Measurements from ENCODE around the gene OPALIN. TPM values are rescaled to one million over a fixed set of nuclear protein-coding genes. Genes with fewer than 3 reads are reported as not detected.

Gene OPALIN
- total RNA-seq, 3 donors from 2014 or later, result not detected

- H3K4me1 ChIP-seq (ENCODE audit: low read depth), result no peaks in the 10 kb centered on the region
- intact Hi-C loops (cut with DNase I, micrococcal nuclease), result no loop called here
- no peak for TF ChIP-seq CTCF (IDR thresholded peaks at IDR 0.05)
- DNase-seq (no peak), ATAC-seq (no peak)
- no peaks in the 10 kb centered on the region for H3K9me3 ChIP-seq
- no peaks in the 10 kb centered on the region for H3K36me3 ChIP-seq (ENCODE audit: low read depth)
- H3K4me3 ChIP-seq, result no peak overlapping the region
These were observed 42.2 kb upstream of the OPALIN start for GRCh38 chr10:96401036-96401435.

GRCh38 chr10:96400465-96400864 is 41.7 kb upstream of the OPALIN start:
- Histone ChIP-seq H3K4me3 (no peak overlapping the region), H3K36me3 (ENCODE audit: low read depth) (no peaks in the 10 kb centered on the region), H3K9me3 (no peaks in the 10 kb centered on the region), H3K4me1 (ENCODE audit: low read depth) (no peaks in the 10 kb centered on the region)
- TF ChIP-seq CTCF (IDR thresholded peaks at IDR 0.05), result no peak
- ATAC-seq (no peak), DNase-seq (no peak)
- intact Hi-C loops (cut with DNase I, micrococcal nuclease), result no loop called here

GRCh38 chr10:96397902-96398301 is 39.1 kb upstream of the OPALIN start:
- Histone ChIP-seq H3K9me3 (no peaks in the 10 kb centered on the region), H3K4me3 (no peak overlapping the region), H3K4me1 (ENCODE audit: low read depth) (no peaks in the 10 kb centered on the region), H3K36me3 (ENCODE audit: low read depth) (no peaks in the 10 kb centered on the region)
- ATAC-seq (no peak), DNase-seq (no peak)
- intact Hi-C loops (cut with DNase I, micrococcal nuclease), result loop anchor here (5.0 kb wide), 1 partner anchor 114 kb away; the partner anchor contains the start of gene TLL2 (in 2 of the 2)
- no peak for TF ChIP-seq CTCF (IDR thresholded peaks at IDR 0.05)

- Histone ChIP-seq H3K4me3 (no peak overlapping the region), H3K36me3 (ENCODE audit: low read depth) (no peaks in the 10 kb centered on the region), H3K9me3 (no peaks in the 10 kb centered on the region), H3K4me1 (ENCODE audit: low read depth) (no peaks in the 10 kb centered on the region)
- peak; percentile 67 for TF ChIP-seq CTCF (IDR thresholded peaks at IDR 0.05)
- ATAC-seq (peak; percentile 90), DNase-seq (peak in 2 of 3 donors; percentile 68 to 80)
- intact Hi-C loops (cut with DNase I, micrococcal nuclease), result loop anchor here (5.0 kb wide), 1 partner anchor 116 kb away; the partner anchor contains the start of gene TLL2 (in 2 of the 2)
These were observed 37.4 kb upstream of the OPALIN start for GRCh38 chr10:96395931-96396877.

GRCh38 chr10:96390460-96390864 is 31.7 kb upstream of the OPALIN start:
- Histone ChIP-seq H3K36me3 (ENCODE audit: low read depth) (no peaks in the 10 kb centered on the region), H3K9me3 (no peaks in the 10 kb centered on the region), H3K4me3 (no peak overlapping the region), H3K4me1 (ENCODE audit: low read depth) (no peaks in the 10 kb centered on the region)
- ATAC-seq, result no peak
- intact Hi-C loops (cut with DNase I, micrococcal nuclease), result no loop called here
- DNase-seq, result peak in 1 of 3 donors; percentile 39
- no peak for TF ChIP-seq CTCF (IDR thresholded peaks at IDR 0.05)

Data from mucosa of descending colon (tissue), 3 donors.